Mucosa of stomach (tissue), 1 donor: ENCODE results near the gene MDH1.
"Not testable (repeated sequence)": the region's sequence is repeated elsewhere in the genome, so short reads cannot be mapped to it uniquely, and the experiment has no call there.

ENCODE experiments used
- H3K27me3 ChIP-seq: one replicate; pipeline ENCODE4 v1.7.0; 2013; ENCODE audit warnings: mild to moderate bottlenecking, low read length; ENCODE audit not compliant: control insufficient read depth, insufficient read depth
- H3K36me3 ChIP-seq: one replicate; pipeline ENCODE4 v1.7.0; 2013; ENCODE audit warnings: low read length; ENCODE audit not compliant: control insufficient read depth, insufficient read depth
- H3K4me1 ChIP-seq: one replicate; pipeline ENCODE4 v1.7.0; 2013; ENCODE audit warnings: mild to moderate bottlenecking, low read length; ENCODE audit not compliant: control insufficient read depth, insufficient read depth
- H3K4me3 ChIP-seq: one replicate; pipeline ENCODE4 v1.7.0; 2013; ENCODE audit warnings: low read length
- H3K9ac ChIP-seq: one replicate; pipeline ENCODE4 v1.7.0; 2013; ENCODE audit warnings: mild to moderate bottlenecking, low read length, moderate library complexity
- H3K9me3 ChIP-seq: one replicate; pipeline ENCODE4 v1.7.0; 2013; ENCODE audit warnings: mild to moderate bottlenecking, low read length, moderate library complexity; ENCODE audit not compliant: control insufficient read depth
- donor health status: Pancreatic carcinoma.

The MDH1 gene

DNA sequence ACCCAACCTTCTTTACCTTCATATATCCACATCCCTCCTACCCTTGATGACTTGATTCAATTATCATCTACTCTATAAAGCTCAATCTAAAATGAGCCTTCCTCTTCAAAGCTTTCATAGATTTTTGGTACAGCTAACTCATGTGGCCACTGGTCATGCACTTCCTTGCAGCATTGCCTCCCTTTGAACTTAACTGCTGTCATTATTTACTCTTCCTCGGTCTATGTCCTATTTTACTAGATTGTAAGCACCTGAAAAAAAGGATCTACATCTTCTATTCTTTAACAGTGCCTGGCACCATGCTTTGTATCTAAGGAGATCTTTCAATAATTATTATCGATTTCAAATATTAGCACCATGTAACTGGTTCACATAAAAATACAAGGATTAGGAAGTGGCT is 30.6 kb downstream of the MDH1 start:
- Histone ChIP-seq H3K27me3 (no peaks in the 10 kb centered on the region), H3K9me3 (no peaks in the 10 kb centered on the region), H3K4me1 (no peaks in the 10 kb centered on the region), H3K4me3 (no peak overlapping the region), H3K36me3 (no peaks in the 10 kb centered on the region), H3K9ac (no peak overlapping the region)

DNA sequence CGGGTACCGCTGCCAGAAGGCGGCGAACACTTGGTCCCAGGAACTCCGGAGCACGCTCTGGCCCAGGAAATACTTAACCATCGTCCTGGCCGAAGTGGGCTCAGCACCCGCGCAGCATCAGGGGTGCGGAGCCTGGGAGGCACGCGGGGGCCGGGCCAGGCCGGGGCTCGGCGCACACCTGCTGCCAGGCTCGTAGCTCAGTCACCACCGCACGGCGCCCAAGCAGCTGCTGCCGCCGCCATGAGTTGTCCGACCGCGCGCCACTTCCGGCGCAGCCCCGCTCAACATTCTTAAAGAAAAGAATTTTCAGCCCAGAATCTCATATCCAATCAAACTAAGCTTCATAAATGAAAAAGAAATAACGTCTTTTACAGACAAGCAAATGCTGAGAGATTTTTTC is 34.0 kb downstream of the MDH1 start:
- Histone ChIP-seq H3K27me3 (no peaks in the 10 kb centered on the region), H3K36me3 (no peaks in the 10 kb centered on the region), H3K4me3 (no peak overlapping the region), H3K9me3 (no peaks in the 10 kb centered on the region), H3K4me1 (no peaks in the 10 kb centered on the region), H3K9ac (no peak overlapping the region)

DNA sequence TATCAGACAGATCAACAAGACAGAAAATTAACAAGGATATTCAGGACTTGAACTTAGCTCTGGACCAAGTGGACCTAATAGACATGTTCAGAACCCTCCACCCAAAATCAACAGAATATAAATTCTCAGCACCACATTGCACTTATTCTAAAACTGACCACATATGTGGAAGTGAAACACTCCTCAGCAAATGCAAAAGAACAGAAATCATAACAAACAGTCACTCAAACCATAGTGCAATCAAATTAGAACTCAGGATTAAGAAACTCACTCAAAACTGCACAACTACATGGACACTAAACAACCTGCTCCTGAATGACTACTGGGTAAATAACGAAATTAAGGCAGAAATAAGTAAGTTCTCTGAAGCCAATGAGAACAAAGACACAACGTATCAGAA is 35.0 kb downstream of the MDH1 start:
- not testable (repeated sequence) for H3K4me1 ChIP-seq, H3K9ac ChIP-seq, H3K4me3 ChIP-seq, H3K27me3 ChIP-seq, H3K36me3 ChIP-seq, H3K9me3 ChIP-seq

DNA sequence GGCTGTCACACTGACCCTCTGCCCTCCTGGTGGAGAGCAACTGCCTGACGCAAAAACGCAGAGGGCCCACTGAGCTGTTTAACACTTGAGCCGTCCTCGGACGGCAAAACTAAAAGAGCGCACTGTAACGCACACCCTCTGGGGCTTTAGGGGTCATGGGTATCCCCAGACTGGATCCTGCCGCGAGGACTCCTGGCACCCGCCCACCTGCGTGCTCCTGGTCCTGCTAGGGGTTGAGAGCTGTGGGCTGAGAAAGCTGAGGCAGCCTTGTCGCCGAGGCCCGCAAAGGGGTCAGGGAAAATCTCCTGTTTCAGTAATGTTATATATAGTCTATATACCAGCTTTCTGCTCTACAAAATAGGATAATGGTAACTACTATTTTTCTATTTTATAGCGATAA is 39.1 kb downstream of the MDH1 start:
- Histone ChIP-seq H3K4me1 (no peaks in the 10 kb centered on the region), H3K27me3 (no peaks in the 10 kb centered on the region), H3K4me3 (no peak overlapping the region), H3K9me3 (no peaks in the 10 kb centered on the region), H3K9ac (no peak overlapping the region), H3K36me3 (no peaks in the 10 kb centered on the region)

DNA sequence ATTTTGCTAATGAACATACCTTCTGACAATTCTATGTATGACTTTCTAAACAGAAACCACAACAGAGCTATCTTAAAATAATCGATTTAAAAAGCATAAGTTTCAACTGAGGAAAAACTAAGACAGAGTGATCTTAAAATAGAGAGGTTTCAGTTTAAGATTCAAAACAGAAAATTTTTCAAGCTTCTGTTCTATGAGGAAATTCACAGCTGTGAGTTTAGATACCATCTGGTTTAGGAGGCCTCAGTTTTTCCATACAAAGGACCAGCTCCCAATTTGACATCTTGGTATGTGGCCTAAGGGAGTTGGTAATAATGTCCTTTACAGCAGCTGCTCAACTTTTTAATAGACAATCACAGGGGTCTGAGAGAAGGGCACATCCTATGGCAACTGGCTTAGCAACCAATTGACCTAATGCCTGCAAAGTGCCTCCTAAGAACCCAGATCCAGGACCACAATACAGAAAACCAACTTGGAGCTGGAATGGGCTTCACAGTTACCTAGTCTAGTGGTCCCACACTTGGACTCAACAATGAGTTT is 39.7 kb downstream of the MDH1 start:
- Histone ChIP-seq H3K4me1 (no peaks in the 10 kb centered on the region), H3K9ac (no peak overlapping the region), H3K36me3 (no peaks in the 10 kb centered on the region), H3K27me3 (no peaks in the 10 kb centered on the region), H3K4me3 (no peak overlapping the region), H3K9me3 (no peaks in the 10 kb centered on the region)

DNA sequence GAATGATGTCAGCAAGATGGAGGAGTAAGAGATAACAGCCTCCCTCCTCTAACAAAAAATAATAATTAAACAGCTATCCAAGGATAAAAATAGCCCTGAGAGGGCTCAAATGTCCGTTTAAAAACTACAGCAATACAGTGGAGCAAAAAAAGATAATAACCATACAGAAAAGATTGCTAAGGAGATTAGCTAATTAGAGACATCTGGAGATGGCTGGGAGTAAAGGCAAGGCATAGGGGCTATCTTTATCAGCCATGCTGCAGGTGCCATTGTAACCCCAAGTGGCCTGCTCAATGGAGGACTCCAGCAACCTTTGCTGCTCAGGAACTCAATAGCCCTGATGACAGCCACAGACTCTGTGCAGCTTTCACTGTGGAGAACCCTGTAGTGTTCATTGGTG is 42.7 kb downstream of the MDH1 start:
- Histone ChIP-seq H3K27me3 (no peaks in the 10 kb centered on the region), H3K4me1 (no peaks in the 10 kb centered on the region), H3K36me3 (no peaks in the 10 kb centered on the region), H3K9ac (no peak overlapping the region), H3K4me3 (no peak overlapping the region), H3K9me3 (no peaks in the 10 kb centered on the region)

DNA sequence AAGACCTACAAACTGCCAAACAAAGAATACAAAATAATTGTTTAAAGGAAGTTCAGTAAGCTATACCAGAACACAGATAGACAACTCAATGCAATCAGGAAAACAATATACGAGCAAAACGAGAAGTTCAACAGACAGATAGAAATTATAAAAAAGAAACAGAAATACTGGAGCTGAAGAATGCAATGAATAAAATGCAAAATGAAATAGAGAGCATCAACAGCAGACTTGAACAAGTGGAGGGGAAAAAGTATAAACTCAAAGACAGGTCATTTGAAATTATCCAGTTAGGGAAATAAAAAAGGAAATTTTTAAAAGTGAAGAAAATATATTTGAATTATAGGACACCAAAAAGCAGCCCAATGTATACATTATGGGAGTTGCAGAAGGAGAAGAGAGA is 43.6 kb downstream of the MDH1 start:
- no peaks in the 10 kb centered on the region for H3K36me3 ChIP-seq
- H3K9me3 ChIP-seq = no peaks in the 10 kb centered on the region
- no peak overlapping the region for H3K9ac ChIP-seq
- H3K4me1 ChIP-seq = no peaks in the 10 kb centered on the region
- H3K27me3 ChIP-seq = no peaks in the 10 kb centered on the region
- no peak overlapping the region for H3K4me3 ChIP-seq

DNA sequence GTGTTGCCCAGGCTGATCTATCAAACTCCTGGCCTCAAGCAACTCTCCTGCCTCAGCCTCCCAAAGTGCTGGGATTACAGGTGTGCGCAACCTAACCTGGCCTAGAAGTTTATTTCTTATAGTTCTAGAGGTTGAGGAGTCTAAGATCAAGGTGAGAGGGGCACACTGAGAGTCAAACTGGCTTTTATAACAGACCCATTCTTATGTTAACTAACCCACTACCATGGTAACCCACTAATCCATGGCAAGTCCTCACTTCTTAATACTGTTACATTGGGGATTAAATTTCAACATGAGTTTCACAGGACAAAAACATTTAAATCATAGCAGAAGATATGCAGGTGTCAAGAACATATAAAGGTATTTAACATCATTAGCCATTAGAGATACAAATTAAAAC is 50.6 kb downstream of the MDH1 start:
- H3K27me3 ChIP-seq = no peaks in the 10 kb centered on the region
- no peak overlapping the region for H3K4me3 ChIP-seq
- H3K9me3 ChIP-seq = no peaks in the 10 kb centered on the region
- H3K4me1 ChIP-seq = no peaks in the 10 kb centered on the region
- H3K36me3 ChIP-seq = no peaks in the 10 kb centered on the region
- no peak overlapping the region for H3K9ac ChIP-seq

DNA sequence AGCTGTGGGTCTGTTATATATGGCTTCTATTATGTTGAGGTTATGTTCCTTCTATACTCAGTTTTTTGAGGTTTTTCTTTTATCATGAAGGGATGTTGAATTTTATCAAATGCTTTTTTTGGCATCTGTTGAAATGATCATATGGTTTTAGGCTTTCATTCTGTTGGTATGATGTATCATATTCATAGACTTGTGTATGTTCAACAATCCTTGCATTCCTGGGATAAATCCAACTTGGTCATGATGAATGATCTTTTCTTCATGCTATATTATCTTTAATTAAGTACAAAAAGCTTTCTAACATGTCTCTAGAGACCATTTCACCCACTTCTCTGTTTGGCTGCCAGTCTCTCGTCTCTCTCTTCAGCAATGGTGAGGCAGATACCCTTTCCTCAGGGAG is 54.2 kb downstream of the MDH1 start:
- Histone ChIP-seq H3K9me3 (no peaks in the 10 kb centered on the region), H3K4me3 (no peak overlapping the region), H3K9ac (no peak overlapping the region), H3K27me3 (no peaks in the 10 kb centered on the region), H3K4me1 (no peaks in the 10 kb centered on the region), H3K36me3 (no peaks in the 10 kb centered on the region)

DNA sequence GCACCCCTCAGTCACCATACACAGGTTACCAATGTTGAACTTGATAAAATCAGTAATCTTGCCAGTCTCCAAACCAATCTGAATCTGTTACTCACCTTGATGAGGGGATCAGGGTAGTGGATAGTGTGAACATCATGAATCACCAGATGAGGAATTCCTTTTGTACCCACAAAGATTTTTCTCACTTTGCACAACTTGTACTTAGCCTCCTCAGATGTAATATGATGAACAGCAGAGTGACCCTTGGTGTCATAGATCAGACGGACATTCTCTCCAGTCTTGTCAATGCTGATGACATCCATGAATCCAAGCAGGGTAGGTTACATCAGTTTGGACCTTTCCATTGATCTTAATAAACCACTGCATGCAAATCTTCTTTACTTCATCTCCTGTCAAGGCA is 54.7 kb downstream of the MDH1 start:
- Histone ChIP-seq H3K9me3 (no peaks in the 10 kb centered on the region), H3K9ac (no peak overlapping the region), H3K4me1 (no peaks in the 10 kb centered on the region), H3K4me3 (no peak overlapping the region), H3K36me3 (no peaks in the 10 kb centered on the region), H3K27me3 (no peaks in the 10 kb centered on the region)

DNA sequence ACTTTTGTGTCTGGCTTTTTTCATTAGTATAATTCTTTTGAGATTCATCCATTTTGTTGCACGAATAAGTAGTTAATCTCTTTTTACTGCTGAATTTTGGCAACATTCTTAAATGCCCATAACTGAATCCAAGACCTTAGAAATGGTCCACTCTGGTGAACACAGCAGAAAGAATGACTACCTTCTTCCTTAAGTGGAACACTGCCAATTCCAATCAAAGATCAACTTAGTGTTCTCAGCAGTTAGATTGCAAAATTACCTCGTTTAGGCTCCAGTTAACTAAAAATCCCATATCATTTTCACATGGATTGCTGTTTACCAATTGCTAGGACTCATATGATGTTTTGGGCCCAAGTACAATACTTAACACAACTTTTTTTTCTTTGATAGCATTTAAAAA is 59.9 kb downstream of the MDH1 start:
- Histone ChIP-seq H3K9me3 (no peaks in the 10 kb centered on the region), H3K36me3 (no peaks in the 10 kb centered on the region), H3K4me1 (no peaks in the 10 kb centered on the region), H3K9ac (no peak overlapping the region), H3K4me3 (no peak overlapping the region), H3K27me3 (no peaks in the 10 kb centered on the region)

DNA sequence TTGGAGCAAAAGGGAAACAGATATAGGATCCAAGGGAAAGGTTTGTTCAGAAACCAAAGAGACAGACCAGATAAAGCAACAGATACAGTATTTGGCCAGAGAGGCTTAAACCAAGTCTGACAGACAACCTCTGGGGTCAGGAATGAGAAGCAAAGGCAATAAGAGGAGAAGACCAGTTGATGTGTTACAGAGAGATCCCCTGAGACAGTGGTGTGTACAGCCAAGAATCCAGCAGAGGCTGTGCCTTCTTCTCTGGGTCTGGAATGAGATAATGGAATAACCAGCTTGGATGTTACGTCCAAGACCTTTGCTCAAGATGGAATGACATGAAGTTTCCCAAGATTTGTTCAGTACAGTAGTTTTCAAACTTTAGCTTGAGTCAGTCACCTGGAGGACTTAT is 61.1 kb downstream of the MDH1 start:
- Histone ChIP-seq H3K4me3 (no peak overlapping the region), H3K9ac (no peak overlapping the region), H3K27me3 (no peaks in the 10 kb centered on the region)

DNA sequence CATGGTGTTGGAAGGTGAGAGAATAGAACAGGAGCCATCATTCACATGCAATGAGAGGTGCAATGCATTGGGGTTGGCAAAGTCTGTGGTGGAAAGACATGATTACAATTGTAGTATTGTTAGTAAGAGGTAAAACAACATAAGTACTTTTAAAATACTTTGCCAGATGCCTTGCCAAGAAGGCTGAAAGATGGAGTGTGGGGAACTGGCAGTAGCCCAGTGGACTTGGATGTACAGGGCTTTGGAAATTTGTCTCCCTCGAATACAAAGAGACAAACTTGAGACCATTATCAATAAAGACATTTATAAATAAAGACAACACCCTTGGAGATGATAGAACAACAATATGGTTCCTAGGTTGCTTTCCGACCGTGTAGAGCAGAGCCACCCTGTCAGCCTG is 62.0 kb downstream of the MDH1 start:
- Histone ChIP-seq H3K9ac (no peak overlapping the region), H3K4me1 (no peaks in the 10 kb centered on the region), H3K9me3 (no peaks in the 10 kb centered on the region), H3K36me3 (no peaks in the 10 kb centered on the region), H3K27me3 (no peaks in the 10 kb centered on the region), H3K4me3 (no peak overlapping the region)

More for the DNA sequence above, 61.1 kb downstream of the MDH1 start:
- Histone ChIP-seq H3K36me3 (no peaks in the 10 kb centered on the region), H3K9me3 (no peaks in the 10 kb centered on the region), H3K4me1 (no peaks in the 10 kb centered on the region)
